Renal pelvis (tissue), 4 donors: ENCODE measurements around the gene TMEM176A. TPM values are rescaled to one million over a fixed set of nuclear protein-coding genes. Genes with fewer than 3 reads are reported as not detected.
"Not testable (repeated sequence)": the region's sequence is repeated elsewhere in the genome, so short reads cannot be mapped to it uniquely, and the experiment has no call there.

Experiments used
- DNase-seq: peaks from one replicate; pipeline ENCODE4 v3.0.0-alpha.2; 2013
- polyA plus RNA-seq, 3 donors: library from polyadenylated mRNA; unstranded; fragments of 120-200 nt; gene quantifications; one replicate each; pipeline ENCODE4 v1.2.1, GENCODE V29; 2013; ENCODE audit not compliant: insufficient read length in 3 of 3

Gene TMEM176A
- polyA plus RNA-seq, 3 donors = 87.4 to 109 (median 96.2) TPM

GRCh38 chr7:150805864-150806263, 5.3 kb downstream of the TMEM176A start:
- DNase-seq = no peak

GRCh38 chr7:150806454-150806853, 5.9 kb downstream of the TMEM176A start:
- no peak for DNase-seq

- no peak for DNase-seq
These were observed 6.3 kb downstream of the TMEM176A start for GRCh38 chr7:150806863-150807262.

- DNase-seq = not testable (repeated sequence)
These were observed 7.3 kb downstream of the TMEM176A start for GRCh38 chr7:150807616-150808438.

GRCh38 chr7:150814328-150815001, 13.9 kb downstream of the TMEM176A start:
- DNase-seq = no peak

- DNase-seq = no peak
These were observed 18.4 kb downstream of the TMEM176A start for GRCh38 chr7:150818971-150819370.

- no peak for DNase-seq
These were observed 19.6 kb downstream of the TMEM176A start for GRCh38 chr7:150820148-150820547.

GRCh38 chr7:150820578-150821198, 20.1 kb downstream of the TMEM176A start:
- no peak for DNase-seq

- no peak for DNase-seq
These were observed 22.5 kb downstream of the TMEM176A start for GRCh38 chr7:150823043-150823442.

GRCh38 chr7:150823484-150824126, 23.0 kb downstream of the TMEM176A start:
- DNase-seq = no peak

- no peak for DNase-seq
These were observed 24.0 kb downstream of the TMEM176A start for GRCh38 chr7:150824379-150825177.

- no peak for DNase-seq
These were observed 25.7 kb downstream of the TMEM176A start for GRCh38 chr7:150826061-150826849.

- no peak for DNase-seq
These were observed 27.8 kb downstream of the TMEM176A start for GRCh38 chr7:150828384-150828783.

GRCh38 chr7:150829426-150829825, 28.9 kb downstream of the TMEM176A start:
- no peak for DNase-seq

GRCh38 chr7:150830937-150831336, 30.4 kb downstream of the TMEM176A start:
- DNase-seq = no peak

GRCh38 chr7:150831851-150832250, 31.3 kb downstream of the TMEM176A start:
- no peak for DNase-seq

GRCh38 chr7:150835019-150835418, 34.5 kb downstream of the TMEM176A start:
- DNase-seq = no peak

- no peak for DNase-seq
These were observed 35.2 kb downstream of the TMEM176A start for GRCh38 chr7:150835702-150836280.

GRCh38 chr7:150838965-150839650, 38.5 kb downstream of the TMEM176A start:
- no peak for DNase-seq

GRCh38 chr7:150842018-150842417, 41.4 kb downstream of the TMEM176A start:
- DNase-seq = no peak
